GM18858 (cell line): ENCODE measurements around the gene OR4B1.

Experiments used
- ATAC-seq: cut with Tn5 transposase; IDR thresholded peaks from one replicate; pipeline ENCODE4 v1.9.1; 2021; ENCODE audit not compliant: unreplicated experiment

The OR4B1 gene

DNA sequence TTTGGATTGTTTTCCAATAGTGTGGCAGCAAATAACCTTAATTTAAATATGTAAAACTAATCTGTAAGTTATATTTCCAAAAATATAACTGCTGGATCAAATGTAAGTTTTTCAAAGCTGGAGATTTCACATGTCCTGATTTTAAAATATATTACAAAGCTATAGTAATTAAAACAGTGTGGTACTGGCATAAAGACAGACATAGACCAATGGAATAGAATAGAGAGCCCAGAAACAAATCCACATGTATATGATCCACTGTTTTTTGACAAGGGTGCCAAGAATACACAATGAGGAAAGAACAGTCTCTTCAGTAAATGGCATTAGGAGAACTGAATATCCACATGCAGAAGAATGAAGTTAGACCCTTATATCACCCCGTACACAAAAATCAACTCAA is 32.3 kb downstream of the OR4B1 start:
- no peak for ATAC-seq

DNA sequence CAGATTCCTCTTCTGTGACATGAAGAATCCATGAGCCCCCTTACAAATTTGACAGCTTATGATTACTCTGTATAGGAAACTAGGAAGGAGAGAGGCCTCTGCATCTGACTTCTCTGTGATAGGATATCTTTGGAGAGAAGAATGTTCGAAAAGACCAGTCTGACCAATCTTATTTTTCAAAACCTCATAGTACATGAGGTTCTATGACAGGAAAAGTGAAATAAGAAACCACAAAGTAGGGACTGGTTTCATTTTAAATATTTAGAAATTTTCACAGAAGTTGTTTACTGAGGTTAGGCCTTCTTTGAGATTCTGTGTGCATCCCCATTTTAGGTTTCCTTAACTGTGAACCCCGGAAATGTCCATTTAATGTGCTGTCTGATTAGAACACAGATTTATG is 45.0 kb downstream of the OR4B1 start:
- no peak for ATAC-seq

DNA sequence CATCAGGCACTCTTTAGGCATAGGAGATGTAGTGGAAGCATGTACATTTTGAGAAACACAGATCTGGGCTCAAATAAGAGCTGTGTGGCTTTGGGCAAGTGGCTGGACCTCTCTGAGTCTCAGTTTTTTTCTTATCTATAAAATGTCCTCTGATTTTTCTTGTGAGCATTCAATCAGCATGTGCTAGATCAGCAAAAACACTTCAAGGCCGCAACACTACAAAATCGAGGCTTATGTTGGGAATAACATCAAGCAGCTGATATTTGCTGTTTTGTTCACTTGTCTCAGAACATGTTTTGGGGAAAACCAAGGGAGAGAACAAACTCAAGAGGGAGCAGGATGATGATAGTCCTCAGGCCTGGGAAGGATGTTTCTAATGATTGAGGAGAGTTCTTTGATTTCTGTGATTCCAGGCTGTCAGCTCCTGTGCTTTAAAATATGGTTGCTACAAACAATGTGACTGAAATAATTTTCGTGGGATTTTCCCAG is 46.9 kb downstream of the OR4B1 start, which contains the start of gene OR4X1:
Gene OR4X1, plus strand, starts transcription at position 439 of the 489 bp plus-strand sequence. Its CDS starts 0 bp downstream, at position 439.
- no peak for ATAC-seq
